HG03432 (cell line): ENCODE results near the gene RALGPS1.

Experiments used
- ATAC-seq: cut with Tn5 transposase; IDR thresholded peaks from one replicate; pipeline ENCODE4 v1.9.1; 2021; ENCODE audit warnings: mild to moderate bottlenecking, moderate library complexity; ENCODE audit not compliant: unreplicated experiment

Gene RALGPS1

GRCh38 chr9:127075624-127076372 lies 161.2 kb downstream of the RALGPS1 start:
- ATAC-seq, result no peak

- no peak for ATAC-seq
These were observed 162.5 kb downstream of the RALGPS1 start for GRCh38 chr9:127076860-127077643.

- no peak for ATAC-seq
These were observed 163.0 kb downstream of the RALGPS1 start for GRCh38 chr9:127077644-127077946.

GRCh38 chr9:127078336-127078735 lies 163.8 kb downstream of the RALGPS1 start:
- ATAC-seq, result no peak

GRCh38 chr9:127078988-127079387 lies 164.4 kb downstream of the RALGPS1 start:
- ATAC-seq, result no peak

- no peak for ATAC-seq
These were observed 165.0 kb downstream of the RALGPS1 start for GRCh38 chr9:127079446-127080140.

- ATAC-seq, result no peak
These were observed 166.9 kb downstream of the RALGPS1 start for GRCh38 chr9:127081250-127082185.

- no peak for ATAC-seq
These were observed 168.8 kb downstream of the RALGPS1 start for GRCh38 chr9:127083138-127083980.

GRCh38 chr9:127084076-127085039 lies 169.8 kb downstream of the RALGPS1 start:
- ATAC-seq, result no peak

- no peak for ATAC-seq
These were observed 170.6 kb downstream of the RALGPS1 start for GRCh38 chr9:127085186-127085585.

- ATAC-seq, result no peak
These were observed 172.2 kb downstream of the RALGPS1 start for GRCh38 chr9:127086771-127087170.

- ATAC-seq, result no peak
These were observed 172.8 kb downstream of the RALGPS1 start for GRCh38 chr9:127087411-127087810.

- ATAC-seq, result no peak
These were observed 173.3 kb downstream of the RALGPS1 start for GRCh38 chr9:127087836-127088235.

GRCh38 chr9:127088724-127089615 lies 174.4 kb downstream of the RALGPS1 start:
- no peak for ATAC-seq

GRCh38 chr9:127089631-127090081 lies 175.1 kb downstream of the RALGPS1 start:
- no peak for ATAC-seq

GRCh38 chr9:127090341-127090985 lies 175.9 kb downstream of the RALGPS1 start:
- no peak for ATAC-seq

GRCh38 chr9:127091526-127091925 lies 176.9 kb downstream of the RALGPS1 start:
- no peak for ATAC-seq
